PC-3 (cell line): ENCODE results near the gene SAMD4A.

Source experiments
- CTCF ChIP-seq: fragments of 300-600 bp; sonication (generic); conservative IDR thresholded peaks from 2 replicates; pipeline ENCODE4 v1.5.1; 2017; ENCODE audit warnings: antibody characterized with exemption, low read depth, mild to moderate bottlenecking, low read length
- EZH2 ChIP-seq: fragments of 300-600 bp; sonication (generic); IDR thresholded peaks from one replicate; pipeline ENCODE4 v1.6.1; 2017; ENCODE audit warnings: antibody characterized with exemption, mild to moderate bottlenecking, low read length; ENCODE audit not compliant: unreplicated experiment

GRCh38 chr14:54834727-54835126 is 267.8 kb downstream of the SAMD4A start:
- no peak for TF ChIP-seq CTCF
- TF ChIP-seq EZH2, result no peak
